NCI-H2171 treated with DMSO at 0.1 percent for 48 hours (cell line): ENCODE data around the gene FLCN.
"Not testable (repeated sequence)": the region's sequence is repeated elsewhere in the genome, so short reads cannot be mapped to it uniquely, and the experiment has no call there.

Experiments
- DNase-seq: peaks from one replicate; lab custom pipeline; 2025; lab: John Stamatoyannopoulos, UW

FLCN gene

DNA sequence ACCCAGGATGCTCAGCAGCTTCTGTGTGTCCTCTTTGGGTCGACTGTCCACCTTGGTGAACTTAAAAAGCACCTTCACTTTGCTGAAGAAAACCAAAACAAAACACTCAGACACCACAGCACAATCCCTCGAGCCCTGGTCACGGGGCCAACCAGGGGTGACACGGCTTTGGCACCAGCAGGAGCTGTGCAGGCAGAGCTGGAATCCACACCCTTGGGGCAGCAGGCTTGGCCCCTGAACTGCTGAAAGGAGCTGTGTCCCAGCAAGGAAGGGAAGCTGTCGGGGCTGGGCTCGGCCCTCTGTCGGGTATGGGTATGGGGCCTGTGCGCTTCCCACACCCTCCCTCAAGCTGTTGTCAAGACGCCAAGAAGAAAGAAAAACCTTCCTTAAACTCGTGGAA, 23.2 kb downstream of the FLCN start:
- DNase-seq = no peak

DNA sequence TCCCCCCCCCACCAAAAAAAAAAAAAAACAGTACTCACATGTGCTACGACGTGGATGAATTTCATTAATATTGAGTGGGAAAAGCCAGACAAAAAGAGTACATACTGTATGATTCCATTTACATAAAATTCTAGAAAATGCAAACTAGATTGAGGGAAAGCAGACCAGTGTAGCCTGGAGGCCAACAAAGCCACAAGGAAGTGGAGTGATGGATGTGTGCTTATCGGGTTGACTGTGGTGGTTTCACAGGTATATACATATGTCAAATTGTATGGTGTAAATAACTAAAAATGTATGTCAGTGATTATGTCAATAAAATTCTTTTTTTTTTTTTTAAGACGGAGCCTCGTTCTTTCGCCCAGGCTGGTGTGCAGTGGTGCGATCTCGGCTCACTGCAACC, 29.0 kb downstream of the FLCN start:
- no peak for DNase-seq

DNA sequence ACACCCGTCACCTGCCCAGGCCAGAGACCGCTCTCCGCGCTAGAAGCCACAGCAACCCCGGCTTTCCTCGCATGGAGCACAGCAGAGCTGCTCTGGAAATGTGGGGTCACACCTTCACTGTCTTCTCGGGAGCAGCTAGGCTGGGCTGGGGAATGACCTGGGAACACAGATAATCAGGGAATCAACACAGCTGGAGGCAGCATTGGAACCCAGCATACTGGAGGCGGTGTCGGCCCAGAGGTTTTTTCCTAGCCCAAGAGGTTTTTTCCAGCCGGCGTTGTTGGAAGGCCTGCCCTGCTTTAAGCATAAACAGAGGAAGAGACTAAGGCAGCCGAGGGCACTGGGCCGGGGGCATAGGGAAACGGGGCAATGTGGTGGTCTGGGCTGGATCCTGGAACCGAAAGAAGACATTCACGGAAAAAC, 30.0 kb downstream of the FLCN start:
- no peak for DNase-seq

DNA sequence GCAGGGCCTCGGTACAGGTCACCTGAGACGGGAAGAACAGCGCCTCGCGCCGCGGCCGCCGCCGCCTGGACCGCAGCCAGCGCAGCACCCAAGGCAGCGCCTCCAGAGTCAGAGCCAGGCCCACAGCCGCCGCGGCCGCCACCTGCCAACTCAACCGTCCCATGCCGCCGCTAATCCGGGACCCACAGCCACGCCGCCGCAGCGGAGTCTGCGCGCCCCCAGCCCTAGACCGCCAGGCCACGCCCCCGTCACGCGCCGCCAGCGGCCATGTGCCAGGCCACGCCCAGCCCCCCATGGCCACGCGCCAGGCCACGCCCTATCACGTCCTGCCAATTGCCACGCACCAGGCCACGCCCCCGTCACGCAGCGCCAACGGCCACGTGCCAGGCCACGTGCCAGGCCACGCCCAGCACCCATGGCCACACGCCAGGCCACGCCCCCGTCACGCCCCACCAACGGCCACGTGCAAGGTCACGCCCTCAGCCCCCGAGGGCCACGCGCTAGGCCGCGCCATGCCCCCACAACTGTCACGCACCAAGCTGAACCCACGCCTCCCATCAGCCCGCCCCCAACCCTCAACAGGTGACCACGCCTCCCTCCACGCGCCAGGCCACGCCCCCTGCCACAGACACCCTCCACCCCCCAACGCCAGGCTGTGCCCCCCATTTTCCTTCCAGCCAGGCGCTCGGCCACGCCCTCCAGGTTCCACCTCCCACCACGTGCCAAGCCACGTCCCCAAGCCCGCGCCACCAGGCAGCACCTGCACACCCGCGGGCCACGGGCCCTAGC, 30.6 kb downstream of the FLCN start, which contains the start of gene PLD6:
TSS of gene PLD6 (minus strand) at position 210 of the 789 bp plus-strand sequence. CDS start at position 163, 47 bp downstream.
- DNase-seq = peak; percentile 87

DNA sequence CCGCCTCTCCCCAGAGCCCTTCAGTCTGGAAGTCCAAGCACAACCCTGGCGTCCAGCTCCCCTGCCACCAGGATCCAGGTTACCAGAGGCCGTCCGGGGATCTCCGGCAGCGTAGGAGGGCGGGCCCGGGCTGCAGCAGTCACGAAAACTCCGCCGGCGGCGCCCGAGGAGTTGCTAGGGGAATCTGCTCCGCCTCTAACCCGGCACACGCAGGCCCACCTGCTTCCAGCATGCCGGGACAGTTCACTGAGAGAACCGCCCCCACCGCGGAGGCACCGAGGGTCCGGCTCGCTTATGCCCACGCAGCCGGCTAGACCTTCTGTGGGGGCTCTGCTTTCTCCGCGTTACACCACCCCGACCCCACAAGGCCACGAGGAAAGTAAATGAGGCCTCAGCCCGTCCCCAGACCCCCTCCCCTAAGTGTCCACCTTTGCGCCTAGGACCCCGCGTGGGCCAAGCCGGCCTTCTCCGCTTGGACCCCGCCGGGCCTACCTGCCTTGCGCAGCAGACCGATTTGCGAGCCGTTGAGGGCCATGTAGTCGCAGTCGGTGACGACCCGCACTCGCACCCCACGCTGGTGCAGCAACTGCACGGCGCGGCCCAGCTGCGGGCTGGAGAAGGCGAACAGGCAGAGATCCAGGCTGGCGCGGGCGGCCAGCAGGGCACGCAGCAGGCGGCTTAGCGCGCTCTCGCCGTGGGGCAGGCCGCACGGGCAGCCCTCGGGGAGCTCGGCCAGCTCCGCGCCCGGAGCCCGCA, 31.4 kb downstream of the FLCN start:
- peak; percentile 50 for DNase-seq

DNA sequence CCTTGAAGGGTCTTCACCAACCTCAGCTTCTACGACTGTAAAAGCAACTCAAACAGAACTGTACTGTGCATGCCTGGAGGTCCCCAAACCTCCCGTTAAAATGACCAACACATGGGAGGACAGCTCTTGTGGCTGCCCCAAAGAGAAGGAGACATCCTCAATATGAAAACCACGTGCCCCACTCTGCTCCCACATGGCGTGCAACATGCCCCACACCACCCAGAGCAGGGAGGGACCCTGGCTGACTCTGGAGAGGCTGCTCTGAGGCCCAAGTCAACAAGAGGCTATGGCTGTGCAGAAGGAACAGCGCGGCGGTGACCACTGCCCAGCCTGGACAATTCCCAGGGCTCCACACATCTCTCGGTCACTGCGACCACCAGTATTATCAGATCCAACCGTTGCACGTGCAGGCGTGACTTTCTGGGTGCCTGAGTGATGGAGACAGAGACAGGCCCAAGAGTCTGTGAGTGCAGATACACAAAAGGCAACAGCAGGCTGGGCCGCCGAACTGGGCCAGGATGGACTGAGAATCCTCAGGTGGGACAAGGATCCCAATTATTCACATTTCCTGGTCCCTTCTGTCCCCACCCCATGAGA, 32.2 kb downstream of the FLCN start:
- no peak for DNase-seq

DNA sequence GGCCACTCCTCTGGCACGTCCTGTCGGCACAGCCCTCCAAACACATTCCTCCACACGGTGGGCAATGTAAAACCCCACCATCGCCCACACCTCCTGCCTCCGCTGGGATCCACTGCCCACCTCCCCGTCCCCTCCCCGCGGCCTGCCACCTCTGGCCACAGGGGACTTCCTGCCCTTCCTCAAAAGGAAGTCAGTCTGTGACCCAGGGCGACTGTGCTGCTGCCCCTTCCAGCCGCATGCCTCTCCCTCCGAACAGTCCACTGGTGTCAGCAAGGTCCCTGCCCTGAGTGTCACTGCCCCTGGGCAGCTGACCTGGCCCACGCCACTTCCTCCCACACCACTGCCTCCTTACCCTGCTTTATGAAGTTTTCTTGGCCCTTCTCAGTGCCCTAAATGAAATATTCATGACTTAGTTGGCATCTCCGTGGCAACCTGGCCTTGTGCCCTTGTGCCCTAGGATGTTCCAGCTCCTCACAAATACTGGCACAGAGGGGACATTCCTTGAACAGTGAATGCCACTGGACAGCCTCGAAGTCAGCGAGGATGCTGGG, 32.9 kb downstream of the FLCN start:
- no peak for DNase-seq

DNA sequence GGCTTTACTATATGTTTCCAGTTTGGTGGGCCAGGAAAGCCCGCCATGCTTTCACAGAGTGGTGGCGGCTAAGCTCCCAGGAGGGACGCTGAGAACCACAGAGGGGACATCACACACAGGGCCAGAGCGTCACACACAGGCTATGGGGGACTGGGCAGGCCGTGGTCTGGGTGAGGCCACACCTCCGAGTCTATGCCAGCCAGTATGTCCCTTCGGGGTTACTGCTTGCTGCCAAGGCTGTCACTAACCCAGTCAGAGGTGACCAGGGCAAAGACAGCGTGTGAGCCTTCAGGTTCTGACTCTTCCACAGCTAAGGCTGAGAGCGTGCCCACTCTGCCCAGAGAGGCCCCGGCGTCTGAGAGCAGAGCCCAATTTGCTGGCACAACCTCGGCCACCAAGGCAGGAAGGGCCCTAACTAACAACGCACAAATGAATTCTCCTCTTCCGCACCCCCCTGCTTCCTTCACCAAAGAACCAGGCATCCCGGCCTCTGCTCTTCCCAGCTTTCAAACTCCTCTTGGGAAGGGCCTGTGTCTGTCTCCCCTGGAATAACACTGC, 33.7 kb downstream of the FLCN start:
- no peak for DNase-seq

DNA sequence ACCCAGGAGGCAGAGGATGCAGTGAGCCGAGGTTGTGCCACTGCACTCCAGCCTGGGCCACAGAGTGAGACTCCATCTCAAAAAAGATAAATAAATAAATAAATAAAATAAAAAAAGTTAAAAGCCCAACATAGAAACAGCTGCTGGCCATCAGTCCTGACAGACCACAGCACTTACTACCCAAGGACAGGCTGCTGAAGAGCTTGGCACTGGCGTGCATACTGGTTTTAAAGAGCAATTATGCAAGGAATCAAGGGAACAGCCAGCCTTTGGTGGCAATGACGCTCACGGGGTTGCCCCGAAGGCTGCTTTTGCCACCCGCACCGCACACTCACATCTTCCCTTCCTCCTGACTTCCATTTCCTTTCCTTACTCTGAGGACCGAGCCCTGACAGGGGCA, 35.1 kb downstream of the FLCN start:
- no peak for DNase-seq

DNA sequence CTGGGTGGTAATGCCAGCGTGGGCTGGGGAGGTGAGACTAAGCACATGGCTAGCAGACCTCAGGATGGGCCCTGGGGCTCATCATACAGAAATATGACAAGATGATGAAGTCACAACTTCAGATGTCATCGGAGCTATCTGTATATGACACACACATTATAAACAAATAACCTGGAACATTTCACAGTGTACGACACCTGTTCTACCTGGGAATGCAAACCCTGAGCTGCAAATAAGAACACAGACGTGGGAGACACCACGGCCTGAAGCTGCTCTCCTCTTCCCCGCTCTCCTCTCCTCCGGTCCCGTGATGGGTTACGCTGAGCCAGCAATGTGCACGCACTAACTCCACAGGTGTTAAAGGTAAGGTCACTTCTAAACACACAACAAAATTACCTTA, 35.7 kb downstream of the FLCN start:
- DNase-seq = no peak

DNA sequence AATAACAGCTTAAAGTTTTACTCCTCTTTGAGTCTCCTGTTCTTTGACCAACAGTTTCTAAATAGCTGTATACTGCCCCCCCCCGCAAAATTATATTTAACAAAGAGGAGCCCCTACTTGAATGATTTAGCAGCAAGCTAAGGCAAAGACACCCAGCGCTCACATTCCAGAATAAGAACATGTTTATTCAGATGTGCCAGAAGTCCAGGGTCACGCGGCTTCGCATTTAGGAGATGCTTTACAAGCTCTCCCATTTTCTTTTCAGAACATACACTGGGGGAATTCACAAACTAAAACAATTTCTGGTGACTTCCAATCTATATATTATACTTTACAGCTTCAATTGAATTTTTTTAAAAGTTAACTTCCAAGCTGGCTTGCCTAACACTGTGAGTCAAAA, 36.1 kb downstream of the FLCN start:
- no peak for DNase-seq

DNA sequence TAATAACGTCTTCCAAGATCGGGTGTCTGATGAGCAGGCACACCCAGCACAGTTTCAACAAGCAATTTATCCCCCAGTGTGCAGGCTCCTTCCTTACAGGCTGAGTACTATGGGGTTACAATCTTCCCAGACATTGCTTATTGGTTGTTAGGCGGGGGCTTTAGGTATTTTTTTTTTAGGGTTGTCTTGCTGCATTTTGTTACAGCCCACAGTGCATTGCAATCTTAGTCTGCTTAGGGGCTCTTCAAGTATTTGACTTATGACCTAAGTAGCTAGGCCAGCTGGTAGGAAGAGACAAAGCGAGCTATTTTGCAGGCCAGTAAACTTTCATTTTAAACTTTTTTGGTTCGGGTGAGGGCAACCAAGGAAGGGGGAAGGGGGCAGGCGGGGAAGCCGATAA, 36.7 kb downstream of the FLCN start:
- DNase-seq = no peak

DNA sequence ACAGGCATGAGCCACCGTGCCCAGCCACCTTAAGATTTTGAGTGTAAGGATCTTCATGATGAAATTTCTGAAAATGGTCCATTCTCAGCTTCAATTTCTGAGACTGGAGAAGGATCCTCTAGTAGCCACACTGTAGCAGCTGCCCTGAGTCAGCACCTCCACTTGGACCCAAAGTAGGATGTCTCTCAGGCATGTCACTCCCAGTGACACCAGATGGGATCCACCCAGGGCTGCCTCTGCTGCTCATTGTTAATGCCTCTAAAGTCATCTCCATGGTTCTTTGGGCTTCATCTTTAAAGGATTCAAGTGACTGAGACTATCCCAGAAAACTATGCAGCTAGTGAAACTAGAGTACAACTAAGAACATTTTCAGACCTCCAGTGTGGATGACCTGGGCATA, 38.7 kb downstream of the FLCN start:
- no peak for DNase-seq

DNA sequence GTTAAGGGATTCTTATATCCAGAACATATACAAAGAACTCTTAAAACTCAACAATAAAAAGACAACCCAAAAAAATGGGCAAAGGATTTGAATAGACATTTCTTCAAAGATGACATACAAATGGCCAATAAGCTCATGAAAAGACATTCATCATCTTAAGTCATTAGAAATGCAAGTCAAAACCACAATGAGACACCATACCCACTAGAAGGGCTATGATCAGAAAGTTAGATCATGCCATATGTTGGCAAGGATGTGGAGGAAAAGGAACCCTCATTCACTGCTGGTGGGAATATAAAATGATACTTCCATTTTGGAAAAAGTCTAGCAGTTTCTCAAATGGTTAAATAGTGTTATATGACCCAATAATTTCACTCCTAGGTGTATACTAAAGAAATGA, 40.2 kb downstream of the FLCN start:
- no peak for DNase-seq

DNA sequence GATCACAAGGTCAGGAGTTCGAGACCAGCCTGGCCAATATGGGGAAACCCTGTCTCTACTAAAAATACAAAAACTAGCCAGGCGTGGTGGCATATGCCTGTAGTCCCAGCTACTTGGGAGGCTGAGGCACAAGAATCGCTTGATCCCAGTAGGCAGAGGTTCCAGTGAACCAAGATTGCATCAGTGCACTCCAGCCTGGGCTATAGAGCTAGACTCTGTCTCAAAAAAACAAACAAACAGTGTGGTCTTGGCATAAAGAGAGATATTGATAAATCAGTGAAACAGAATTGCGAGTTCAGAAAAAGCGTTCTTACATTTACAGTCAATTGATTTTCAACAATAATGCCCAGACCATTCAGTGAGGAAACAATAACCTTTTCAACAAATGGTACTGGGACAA, 41.5 kb downstream of the FLCN start:
- not testable (repeated sequence) for DNase-seq

DNA sequence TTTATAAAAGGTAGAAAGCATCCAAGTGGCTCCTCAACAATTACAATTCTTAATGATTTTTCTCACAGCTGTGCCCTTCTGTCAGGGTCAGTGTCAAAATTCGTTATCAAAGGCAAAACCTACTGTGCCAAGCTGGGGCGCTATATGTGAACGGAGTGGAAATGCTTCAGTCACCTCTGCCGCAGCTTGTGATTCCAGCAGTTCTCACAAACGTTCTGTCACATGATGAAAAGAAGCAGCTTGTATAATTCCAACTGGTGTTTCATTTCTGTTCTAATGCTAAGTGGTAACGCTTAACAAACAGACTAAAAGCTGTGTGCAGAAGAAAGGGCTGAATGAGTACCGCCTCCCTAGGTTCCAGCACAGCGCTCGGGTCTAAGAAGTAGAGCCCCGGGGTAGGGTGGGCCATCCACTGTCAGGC, 45.0 kb downstream of the FLCN start:
- peak; percentile 28 for DNase-seq

DNA sequence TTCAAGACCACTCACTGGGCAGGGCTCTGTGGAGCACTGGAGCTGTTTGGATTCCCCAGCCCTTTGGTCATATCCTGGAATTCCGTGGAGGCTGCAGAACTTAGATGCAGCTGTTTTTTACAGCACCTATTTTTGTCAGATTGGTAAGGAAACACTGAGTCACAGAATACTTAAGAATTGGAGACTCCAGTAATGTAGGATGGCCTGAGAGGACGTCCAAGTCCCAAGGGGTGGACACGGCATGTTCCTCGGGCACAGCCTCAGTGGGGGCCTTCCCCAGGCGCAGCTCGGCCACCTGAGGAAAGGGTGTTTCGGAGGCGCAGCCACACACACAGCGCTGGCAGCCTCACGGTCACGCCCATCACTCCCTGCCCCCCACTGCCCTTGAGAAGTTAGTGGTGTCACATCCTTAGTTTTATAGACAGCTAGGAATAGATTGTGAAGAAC, 45.6 kb downstream of the FLCN start:
- DNase-seq = no peak

DNA sequence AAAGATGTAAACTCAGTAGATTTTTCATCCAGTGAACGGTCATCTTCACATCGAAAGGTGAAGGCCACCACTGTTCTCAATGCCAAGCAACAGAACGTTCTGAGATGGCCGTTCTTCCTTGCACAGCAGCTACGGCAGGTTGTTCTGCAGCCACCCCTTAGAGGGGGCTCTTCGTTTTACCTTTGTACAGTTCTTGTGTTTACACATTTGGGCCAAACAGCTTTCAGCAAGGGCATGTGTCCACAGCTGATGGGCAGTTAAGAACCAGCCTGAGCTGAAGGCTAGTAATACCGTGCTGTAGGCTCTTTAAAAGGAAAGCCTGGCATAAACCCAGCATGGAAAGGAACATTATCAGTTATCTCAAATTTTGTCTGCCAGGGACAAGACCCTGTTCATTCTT, 46.8 kb downstream of the FLCN start:
- DNase-seq = no peak

DNA sequence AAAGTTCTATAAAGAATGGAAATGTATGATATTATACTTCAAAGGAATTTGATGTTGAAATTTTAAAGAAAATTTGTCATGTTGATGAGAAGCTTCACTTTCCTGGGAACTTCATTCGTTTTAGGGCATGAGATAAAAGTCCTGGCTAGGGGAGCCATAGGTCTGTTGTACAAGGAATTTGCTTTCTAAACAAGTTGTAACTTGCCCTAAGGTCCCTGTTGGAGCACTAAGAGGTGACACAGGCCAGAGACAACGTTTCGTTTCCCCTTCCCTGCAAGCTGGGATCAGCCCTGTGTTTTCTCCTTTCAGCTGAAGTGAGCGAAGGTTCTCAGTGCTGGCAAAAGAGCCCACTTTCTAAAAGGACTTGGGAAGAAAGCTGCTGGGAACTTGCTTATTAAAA, 47.4 kb downstream of the FLCN start:
- DNase-seq = no peak

DNA sequence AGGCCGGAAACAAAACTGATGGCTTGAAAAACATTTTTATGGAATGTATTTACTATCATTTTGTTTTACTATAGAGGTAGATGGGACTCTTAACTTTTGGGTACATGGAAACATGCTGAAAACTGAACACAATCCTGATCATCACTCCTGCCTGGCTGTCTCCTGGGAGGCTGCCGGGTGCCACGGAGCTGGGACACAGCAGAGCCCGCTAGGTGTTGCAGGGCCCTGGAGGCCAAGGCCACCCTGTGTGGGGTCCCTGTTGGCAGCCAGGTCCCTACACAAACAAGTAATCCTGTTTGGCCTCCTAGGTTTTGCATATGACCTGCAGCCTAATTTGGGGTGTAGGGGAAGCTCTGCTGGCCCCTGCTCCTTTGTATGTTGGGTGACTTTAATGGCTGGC, 48.4 kb downstream of the FLCN start:
- DNase-seq = no peak

DNA sequence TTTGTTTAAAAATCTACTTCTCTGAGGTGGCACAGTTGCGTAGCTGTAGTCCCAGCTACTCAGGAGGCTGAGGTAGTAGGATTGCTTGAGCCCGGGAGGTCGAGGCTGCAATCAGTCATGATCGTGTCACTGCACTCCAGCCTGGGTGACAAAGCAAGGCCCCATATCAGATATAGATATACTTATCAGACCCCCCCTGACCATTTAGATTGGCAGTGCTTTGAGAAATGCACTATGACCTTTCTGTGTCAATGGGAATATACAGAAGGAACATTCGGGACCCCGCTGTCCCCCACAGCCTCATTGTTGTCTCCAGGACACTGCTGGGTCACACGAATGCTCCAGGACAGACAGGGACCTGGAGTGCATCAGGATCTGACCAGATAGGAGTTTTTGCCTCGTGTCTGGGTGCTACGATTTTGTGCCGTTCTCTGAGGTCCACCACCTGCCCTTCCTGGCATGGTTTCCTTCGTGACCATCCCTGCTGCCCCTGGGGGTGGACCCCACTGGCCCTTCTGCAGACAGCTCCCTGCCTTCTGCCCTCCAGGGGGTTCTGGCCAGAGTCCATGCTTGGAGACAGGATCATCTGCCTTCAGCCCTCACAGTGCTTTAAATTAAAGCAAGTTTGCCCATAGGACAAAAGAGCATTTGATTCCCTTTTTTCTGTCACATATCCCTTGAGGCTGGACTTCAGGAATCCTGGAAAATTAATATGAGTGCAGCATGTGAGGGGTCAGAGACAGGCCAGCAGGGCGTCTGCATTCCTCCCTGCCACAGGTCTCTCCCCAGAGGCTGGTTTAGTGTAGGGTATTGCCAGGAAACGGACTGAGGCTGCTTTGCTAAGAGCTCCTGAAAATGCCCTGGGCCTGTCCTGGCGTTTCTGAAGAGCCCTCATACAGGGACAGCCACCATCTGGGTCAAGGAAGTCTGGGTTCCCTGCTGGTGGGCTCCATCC, 50.1 kb downstream of the FLCN start:
- DNase-seq = no peak
